ENCODE measurements around the gene ADGRB3.
"Not testable (repeated sequence)": the region's sequence is repeated elsewhere in the genome, so short reads cannot be mapped to it uniquely, and the experiment has no call there.

The ADGRB3 gene

DNA sequence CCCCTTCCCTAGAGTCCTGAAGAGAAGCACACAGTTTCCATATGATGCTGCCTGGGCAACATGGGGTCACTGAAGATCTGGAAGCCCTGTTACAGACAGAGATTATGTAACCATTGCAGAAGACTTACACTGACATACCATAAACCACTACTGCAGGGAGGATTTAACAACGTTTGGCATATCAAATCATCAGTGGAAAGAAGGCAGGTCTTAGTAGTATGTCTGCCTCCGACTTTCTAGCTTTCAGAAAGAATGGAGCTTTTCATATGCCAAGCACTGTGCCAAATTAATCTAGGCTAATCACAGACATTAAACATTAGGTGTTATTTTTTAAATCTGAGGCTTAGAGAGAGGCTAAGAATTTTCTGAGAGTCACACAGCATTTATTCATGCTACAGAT lies 144.3 kb downstream of the ADGRB3 start:
- no peak for DNase-seq (ENCODE audit: low read depth in 3 of 3)

DNA sequence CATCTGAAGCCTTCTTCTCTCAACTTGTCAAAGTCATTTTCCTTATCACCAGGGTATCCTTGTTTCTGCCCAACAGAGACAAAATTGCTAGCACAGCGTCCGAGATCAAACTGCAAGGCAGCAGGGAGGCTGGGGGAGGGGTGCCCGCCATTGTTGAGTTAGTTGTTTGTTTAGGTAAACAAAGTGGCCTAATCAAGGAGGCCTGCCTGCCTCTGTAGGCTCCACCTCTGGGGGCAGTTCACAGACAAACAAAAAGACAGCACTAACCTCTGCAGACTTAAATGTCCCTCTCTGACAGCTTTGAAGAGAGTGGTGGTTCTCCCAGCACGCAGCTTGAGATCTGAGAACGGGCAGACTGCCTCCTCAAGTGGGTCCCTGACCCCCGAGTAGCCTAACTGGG lies 155.0 kb downstream of the ADGRB3 start:
- not testable (repeated sequence) for DNase-seq (ENCODE audit: low read depth in 3 of 3)

DNA sequence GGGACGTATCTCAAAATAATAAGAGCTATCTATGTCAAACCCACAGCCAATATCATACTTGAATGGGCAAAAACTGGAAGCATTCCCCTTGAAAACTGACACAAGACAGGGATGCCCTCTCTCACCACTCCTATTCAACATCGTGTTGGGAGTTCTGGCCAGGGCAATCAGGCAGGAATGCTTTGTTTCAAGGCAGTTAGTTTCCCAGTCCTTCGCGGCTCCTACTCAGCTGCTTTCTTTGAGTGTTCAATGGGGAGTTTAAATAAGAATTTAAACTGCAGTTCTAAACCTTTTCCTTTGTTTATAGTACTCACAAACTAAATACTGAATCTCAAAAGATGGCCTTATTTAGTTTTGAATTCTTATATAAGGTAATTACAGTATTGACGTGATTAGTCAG lies 179.9 kb downstream of the ADGRB3 start:
- DNase-seq (ENCODE audit: low read depth in 3 of 3) = not testable (repeated sequence)

DNA sequence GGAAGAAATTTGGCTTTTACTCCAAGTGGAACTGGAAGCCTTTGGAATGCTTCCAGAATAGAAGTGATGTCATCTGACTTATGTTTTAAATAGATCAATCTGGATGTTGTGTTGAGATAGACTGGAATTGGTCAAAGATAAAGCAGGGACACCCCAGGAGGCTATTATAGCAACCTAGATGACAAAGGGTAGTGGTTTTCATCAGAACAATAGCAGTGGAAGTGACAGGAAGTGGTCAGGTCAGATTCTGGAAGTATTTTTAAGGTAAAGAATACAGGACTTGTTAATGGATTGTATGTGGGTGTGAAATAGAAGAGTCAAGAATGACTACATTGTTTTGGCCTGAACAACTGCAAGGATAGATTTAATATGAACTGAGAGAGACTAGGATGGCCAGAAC lies 191.4 kb downstream of the ADGRB3 start:
- DNase-seq (ENCODE audit: low read depth in 3 of 3) = no peak

DNA sequence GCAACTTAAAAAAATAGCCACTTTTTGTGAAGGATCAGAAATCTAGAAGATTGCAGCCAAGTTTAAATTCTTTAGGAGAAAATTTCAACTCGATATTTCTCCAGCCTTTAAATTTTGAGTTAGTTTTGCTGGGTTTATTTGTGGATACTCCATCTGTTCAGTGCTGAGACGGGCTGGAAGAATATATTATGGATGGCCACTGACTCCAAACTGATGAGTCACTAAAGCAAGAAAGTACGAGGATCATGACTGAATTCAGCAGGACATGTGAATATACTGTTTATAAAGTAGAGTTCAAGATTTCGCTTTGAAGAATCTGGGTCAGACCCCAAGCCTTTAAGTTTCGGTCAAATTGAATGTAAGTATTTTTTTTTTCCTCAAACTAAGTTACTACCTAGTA lies 199.5 kb downstream of the ADGRB3 start:
- DNase-seq (ENCODE audit: low read depth in 3 of 3) = no peak

DNA sequence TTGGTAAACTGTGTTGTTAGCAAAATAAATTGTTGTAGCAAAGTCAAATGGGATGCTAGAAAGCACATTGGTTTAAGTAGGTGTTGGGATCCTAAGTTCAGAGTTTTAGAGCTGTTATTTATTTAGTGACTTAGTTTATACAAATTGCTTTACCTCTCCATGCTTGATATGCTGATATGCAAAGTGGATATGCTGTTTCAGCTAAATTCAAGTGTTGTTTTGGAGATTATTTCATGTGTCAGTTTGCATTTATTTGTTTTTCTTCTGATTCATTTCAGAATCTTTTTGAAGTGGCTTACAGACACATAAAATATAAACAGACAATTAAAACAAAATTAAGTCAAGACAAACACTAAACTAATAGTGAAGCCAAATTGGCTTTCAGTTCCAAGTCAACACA lies 203.5 kb downstream of the ADGRB3 start:
- DNase-seq (ENCODE audit: low read depth in 3 of 3) = no peak

DNA sequence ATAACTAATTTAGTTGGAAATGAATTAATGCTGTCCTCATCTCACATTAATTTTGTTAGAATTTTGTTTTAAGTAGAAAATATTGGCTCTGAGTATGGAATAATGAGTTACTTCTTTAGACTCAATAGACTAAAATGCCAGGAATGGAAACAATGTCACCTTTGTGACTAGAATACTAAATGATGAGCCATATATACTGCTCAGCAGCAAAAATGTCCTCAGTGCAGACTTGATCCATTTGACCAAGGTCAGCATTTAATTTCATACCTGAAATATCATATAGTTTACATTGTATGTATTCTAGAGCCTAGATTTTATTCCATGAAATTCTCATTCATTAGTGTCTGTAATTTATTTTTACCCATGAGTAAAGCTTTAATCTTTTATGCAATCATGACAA lies 217.7 kb downstream of the ADGRB3 start:
- no peak for DNase-seq (ENCODE audit: low read depth in 3 of 3)

DNA sequence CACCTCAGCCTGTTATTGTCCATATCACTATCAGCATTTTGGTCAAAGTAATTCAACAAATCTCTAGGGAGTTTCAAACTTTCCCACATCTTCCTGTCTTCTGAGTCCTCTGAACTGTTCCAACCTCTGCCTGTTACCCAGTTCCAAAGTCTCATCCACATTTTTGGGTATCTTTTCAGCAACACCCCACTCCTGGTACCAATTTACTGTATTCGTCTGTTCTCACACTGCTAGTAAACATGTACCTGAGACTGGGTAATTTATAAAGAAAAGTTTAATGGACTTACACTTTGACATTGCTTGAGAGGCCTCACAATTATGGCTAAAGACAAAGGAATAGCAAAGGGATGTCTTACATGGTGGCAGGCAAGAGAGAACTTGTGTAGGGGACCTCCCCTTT lies 224.2 kb downstream of the ADGRB3 start:
- no peak for DNase-seq (ENCODE audit: low read depth in 3 of 3)

DNA sequence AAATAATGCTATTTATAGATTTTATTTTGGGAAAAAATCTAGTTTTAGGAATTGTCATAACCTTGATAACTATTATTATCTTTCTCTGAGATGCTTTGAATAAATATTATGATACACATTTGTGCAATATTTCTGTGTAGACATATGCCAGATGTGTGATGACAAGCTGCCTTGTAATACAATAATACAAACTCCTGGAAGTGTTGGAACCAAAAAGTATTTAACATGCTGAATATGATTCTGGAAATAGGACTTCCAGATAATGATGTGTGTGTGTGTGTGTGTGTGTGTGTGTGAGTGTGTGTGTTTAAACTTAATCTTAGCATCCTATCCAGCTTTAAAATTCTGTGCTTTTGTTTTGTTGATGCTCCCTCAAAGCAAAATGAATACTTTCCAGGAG lies 233.6 kb downstream of the ADGRB3 start:
- DNase-seq (ENCODE audit: low read depth in 3 of 3) = no peak

DNA sequence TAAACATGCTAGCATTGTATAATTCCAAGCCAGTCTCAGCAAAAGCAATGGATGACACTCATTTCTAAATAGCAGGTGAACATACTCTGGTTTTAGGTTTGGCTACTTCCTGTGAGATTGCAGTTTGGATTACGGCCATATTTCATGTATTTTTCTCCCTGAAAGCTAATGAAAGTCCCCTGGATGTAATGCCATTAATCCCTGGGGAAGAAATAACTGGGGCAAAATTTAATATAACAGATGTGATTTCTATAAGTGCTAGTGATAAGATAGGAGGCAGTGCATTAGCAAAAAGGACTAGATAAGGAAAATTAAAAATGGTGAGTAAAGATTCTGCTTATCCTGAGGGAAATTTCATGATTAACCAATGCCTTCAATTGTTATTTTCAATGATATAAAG lies 238.2 kb downstream of the ADGRB3 start:
- no peak for DNase-seq (ENCODE audit: low read depth in 3 of 3)

DNA sequence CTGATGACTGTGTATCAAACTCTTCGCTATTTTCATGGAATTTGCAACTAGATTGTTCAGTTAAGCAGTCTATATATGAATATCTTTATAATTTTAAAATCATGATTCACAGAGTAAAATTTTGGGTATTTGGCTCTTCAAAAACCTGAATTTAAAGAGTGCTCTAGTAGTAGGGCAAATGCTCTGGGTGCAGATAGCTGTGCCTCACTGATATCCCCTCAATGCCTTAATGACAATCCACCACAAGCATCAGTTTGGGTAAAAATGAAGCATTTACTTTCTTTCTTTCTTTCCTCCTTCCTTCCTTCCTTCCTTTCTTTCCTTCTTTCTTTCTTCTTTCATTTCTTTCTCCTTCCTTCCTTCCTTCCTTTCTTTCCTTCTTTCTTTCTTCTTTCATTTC lies 239.7 kb downstream of the ADGRB3 start:
- DNase-seq (ENCODE audit: low read depth in 3 of 3) = no peak

DNA sequence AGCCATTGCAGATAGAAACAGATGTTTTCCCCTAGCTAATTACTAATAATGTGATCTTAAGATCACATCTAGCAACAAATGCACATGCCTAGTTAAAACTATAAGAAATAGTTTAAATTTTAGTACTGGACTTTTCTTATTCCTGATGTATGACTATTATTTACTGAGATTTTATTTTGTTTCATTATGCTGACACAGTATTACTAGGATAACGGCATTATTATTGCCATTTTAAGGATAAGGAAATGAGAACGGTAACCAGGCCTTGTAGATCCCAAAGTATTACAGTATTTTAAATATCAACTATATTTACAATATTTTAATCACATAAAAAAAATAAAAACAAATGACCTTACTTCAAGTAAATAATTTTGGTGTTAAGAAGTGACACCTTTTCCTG lies 240.3 kb downstream of the ADGRB3 start:
- no peak for DNase-seq (ENCODE audit: low read depth in 3 of 3)

DNA sequence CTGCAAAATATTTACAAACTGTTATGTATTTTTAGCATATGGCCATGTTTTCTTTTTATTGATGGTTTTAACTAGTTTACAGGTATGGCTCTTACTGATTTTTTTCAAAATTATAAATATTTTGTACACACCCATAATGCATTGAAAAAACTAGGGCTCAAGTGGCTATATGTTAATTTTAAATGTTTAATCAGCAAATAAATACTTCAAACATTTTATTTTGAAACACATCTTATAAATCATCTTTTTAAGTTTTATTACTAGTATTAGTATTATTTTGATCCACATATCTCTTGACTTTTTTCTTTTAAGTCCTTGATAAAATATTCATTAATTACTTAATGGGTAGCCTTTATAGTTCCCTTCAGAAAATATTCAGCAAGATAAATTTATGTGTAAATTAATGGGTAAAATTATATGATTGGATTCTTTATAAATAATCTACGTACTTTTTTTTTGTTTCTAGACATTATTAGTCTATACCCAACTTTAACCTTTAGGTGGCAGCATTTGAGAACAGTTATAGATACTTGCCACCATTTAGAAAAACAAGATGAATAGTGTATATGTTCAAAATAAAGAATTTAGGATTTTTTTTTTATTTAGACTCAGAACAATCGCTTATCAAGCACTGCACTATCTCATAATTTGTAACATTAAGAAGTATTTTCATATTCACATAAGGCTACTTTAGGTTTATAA lies 241.9 kb downstream of the ADGRB3 start:
- DNase-seq (ENCODE audit: low read depth in 3 of 3) = no peak

DNA sequence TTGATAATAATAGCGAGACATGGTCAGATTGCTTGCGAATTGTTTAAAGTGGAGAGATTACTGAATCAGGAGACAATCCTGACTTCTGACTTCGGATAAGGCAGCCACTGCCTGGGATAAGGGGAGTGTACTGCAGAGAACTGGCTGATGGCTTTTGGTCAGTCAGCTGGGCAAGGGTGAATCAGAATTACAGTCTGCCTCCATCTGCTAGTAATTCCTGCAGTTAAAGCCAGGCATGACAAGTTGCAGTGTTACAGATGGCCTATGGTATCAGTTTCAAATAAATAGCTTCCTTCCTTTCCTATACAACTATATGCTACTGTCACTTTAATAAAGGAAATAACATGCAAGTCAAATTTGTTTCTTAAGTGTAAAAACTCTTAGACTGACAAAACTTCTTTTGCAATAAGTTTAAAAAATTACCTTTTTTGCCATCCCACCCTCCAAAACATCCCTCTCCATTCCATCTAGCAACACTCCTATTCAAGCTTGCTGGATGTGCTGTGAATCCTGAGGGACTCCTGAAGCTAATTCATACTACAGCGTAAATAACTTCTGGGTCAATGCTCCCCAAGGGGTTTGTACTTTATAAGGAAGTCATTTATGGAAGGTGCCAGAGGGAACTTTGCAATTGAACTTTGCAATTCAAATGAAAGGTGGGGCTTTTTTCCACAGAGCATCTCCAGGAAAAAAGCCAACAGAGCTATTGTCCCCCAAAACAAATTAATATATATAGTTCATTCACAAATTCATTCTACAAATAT lies 245.2 kb downstream of the ADGRB3 start:
- DNase-seq (ENCODE audit: low read depth in 3 of 3) = no peak

DNA sequence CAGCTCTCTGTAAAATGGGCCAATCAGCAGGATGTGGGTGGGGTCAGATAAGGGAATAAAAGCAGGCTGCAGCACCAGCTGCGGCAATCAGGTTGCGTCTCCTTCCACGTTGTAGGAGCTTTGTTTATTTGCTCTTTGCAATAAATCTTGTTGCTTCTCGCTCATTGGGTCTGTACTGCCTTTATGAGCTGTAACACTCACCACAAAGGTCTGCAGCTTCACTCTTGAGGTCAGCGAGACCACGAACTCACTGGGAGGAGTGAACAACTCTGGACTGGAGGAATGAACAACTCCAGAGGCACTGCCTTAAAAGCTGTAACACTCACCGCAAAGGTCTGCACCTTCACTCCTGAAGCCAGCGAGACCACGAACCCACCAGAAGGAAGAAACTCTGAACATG lies 248.2 kb downstream of the ADGRB3 start:
- DNase-seq (ENCODE audit: low read depth in 3 of 3) = not testable (repeated sequence)

DNA sequence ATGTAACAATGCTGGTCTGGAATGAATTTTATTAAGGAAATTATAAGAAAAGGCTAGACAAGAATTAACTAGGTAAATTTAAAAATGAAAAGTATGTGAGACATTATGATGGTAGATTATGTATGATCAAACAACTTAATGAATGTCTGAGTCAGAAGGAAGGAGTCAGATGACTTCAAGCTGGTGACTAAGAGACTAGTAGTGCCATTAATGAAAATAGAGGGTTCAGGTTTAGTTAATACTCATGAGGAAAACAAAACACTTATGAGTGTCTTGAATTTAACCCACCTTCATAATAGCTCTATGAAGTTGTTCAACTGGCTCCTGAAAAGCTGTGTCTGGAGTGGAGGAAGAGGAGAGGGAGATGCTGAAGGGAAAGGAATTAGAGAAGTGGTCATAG lies 256.3 kb downstream of the ADGRB3 start:
- DNase-seq (ENCODE audit: low read depth in 3 of 3) = no peak

DNA sequence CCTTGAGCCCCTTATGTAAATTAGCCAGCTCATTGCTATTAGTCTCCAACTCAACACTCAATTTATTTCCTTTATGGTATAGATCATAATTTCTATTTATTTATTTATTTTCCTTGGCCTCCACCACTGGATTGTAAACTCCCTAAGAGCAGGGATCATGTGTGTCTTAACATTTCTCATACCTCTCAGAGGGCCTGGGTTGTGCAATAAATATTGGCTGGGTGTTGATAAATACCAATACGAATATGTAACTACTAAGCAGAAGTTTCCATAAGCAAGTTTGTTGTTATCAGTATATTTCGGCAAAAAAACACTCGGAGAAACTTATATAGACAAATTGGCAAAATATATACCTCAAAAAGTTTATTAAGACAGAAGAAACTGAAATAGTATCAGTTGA lies 257.4 kb downstream of the ADGRB3 start:
- DNase-seq (ENCODE audit: low read depth in 3 of 3) = no peak

DNA sequence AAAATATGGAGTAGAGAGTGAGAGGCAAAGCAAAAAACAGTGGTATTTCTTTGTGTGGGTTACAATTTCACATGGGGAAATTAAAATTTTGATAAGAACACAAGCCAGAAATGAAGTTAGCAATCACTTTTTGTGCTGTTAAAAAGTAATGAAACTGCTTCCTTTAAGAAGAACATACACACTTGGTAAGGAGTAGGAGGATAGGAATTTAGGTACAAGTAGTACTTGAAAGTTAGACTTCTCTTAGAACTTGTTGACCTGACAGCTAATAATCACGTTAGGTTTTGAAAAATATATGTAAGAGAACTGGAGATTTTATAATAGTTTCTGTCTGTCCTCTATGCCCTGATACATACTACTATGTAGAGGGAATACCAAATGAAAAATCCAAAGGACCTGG lies 260.8 kb downstream of the ADGRB3 start:
- DNase-seq (ENCODE audit: low read depth in 3 of 3) = no peak

DNA sequence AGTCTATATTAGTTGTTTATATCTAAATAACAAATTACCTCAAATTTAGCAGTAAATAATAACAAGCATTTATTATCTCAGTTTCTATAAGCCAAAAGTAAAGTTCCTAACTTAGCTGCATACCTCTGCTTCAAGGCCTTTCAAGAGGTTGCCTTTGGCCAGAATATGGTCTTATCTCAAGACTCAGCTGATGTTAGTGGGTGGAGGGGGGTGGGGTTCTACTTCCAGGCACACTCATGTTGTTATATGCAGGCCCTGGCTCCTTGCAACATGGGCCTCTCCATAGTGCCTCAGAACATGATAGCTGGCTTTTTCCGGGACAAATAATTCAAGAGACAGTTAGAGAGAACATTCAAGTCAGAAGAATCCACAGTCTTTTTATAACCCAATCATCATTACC lies 266.0 kb downstream of the ADGRB3 start:
- DNase-seq (ENCODE audit: low read depth in 3 of 3) = no peak

DNA sequence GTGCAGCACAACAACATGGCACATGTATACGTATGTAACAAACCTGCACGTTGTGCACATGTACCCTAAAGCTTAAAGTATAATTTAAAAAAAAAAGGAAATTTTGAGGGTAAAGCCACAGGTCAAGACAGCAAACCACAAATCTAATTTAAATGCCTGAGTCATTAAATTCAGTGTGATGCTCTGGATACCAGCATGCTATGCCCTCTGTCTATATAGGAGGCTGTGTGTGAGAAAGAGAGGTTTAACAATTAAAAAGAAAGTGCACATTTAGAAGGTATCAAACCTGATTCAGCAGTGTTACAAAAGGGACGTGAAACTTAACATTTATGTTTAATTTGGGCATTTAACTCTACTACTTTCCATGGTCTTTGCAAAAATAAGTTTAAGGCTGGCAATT lies 276.3 kb downstream of the ADGRB3 start:
- DNase-seq (ENCODE audit: low read depth in 3 of 3) = no peak

DNA sequence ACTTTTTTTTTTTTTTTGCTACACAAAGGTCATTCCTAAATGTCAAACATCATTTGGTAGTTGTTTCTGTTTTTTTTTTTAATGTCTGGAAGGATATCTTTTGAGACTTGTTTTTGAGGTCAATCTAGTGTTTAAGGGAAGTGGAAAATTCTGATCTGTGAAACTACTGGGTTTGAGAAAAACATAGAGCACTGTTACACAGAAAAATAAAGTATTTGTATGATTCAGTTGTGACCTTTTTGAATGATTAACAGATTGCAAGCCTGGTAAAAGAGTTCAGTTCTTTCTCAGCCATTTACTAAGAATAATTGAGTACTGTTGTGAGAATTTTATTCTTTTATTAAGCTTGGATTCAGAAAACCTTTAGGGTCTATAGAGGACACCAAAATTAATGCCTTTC lies 276.7 kb downstream of the ADGRB3 start:
- DNase-seq (ENCODE audit: low read depth in 3 of 3) = no peak

DNA sequence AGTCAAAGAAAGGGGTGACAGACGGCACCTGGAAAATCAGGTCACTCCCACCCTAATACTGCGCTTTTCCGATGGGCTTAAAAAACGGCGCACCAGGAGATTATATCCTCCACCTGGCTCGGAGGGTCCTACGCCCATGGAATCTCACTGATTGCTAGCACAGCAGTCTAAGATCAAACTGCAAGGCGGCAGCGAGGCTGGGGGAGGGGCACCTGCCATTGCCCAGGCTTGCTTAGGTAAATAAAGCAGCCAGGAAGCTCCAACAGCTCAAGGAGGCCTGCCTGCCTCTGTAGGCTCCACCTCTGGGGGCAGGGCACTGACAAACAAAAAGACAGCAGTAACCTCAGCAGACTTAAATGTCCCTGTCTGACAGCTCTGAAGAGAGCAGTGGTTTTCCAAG lies 277.7 kb downstream of the ADGRB3 start:
- DNase-seq (ENCODE audit: low read depth in 3 of 3) = not testable (repeated sequence)

DNA sequence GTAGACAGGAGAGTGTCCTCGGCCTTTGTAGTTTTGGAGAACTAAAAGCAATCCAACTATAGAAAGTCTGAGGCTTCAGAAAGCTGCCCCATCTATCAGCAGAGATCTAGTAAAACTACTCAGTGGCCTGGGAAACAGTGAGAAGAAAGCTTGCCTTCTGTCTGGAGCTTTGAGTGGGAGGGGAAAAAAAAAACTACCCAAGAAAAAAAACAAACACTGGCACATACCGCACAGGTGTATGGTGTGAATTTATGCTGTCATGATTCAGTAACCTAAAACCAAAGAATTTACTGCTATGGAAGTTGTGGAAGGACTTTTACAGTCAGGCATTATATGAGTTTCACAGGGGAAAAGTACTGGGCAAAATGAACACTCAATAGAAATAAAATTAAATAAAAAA lies 280.5 kb downstream of the ADGRB3 start:
- DNase-seq (ENCODE audit: low read depth in 3 of 3) = no peak

DNA sequence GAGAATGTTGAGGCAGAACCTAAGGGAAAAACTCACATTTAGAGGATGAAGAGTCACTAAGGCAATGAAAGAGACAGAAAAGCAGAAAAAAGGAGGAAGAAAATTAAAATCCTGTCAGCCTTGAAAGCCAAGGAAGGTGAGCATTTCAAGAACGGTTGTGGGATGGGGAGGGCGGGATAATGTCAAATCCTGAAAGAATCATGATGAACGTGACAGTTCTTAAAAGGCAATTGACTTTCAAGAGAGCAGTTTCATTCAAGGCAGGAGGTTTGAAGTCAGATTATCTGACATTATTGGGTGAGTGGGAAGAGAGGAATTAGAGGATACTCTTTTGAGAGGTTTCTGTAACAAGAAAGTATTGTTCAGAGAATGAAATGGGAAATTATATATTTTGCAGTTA lies 284.5 kb downstream of the ADGRB3 start:
- no peak for DNase-seq (ENCODE audit: low read depth in 3 of 3)

Measured in stimulated activated CD4-positive, alpha-beta T cell treated with anti-CD3 and anti-CD28 coated beads, TNF-alpha, amount 100 ng/mL, for 4 hours (primary cell).